ENCODE results near the gene CFAP46.
"Not testable (repeated sequence)": the region's sequence is repeated elsewhere in the genome, so short reads cannot be mapped to it uniquely, and the experiment has no call there.

CFAP46 gene

DNA sequence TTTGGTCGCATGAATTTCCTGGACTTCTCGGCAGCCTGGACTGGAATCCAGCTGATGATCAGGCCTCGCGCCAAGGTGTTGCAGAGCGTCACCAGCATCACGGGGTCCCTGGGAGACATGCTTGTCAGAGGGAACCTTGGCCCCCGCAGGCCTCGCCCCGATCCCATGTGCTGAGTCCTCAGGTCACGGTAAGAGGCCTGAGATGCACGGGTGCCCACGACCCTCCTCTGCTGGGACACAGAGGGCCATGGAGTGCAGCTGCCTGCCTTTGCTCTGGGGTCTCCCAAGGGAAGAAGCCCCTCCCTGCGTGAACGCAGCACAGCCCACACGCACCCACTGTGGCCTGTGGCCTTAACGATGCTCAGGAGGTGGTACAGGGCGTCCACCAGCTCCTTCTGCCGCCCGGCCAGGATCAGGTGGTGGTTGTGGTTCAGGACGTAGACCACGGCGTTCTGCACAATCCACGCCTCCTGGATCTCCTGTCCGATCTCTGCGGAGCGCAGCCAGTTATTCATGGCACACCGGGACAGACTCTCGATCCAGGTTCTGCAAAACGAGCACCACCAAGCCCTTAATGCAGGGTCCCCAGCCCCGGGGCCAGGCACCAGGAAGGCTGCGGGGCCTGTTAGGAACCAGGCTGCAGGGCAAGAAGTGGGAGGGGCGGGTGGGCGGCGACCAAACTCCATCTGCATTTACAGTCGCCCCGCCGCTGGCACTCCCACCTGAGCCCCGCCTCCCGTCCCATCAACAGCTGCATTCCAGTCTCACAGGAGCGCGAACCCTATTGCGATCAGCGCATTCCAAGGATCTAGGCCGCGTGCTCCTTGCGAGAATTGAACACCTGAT is 29.4 kb downstream of the CFAP46 start:
- no peak for DNase-seq (ENCODE audit: low spot score)

DNA sequence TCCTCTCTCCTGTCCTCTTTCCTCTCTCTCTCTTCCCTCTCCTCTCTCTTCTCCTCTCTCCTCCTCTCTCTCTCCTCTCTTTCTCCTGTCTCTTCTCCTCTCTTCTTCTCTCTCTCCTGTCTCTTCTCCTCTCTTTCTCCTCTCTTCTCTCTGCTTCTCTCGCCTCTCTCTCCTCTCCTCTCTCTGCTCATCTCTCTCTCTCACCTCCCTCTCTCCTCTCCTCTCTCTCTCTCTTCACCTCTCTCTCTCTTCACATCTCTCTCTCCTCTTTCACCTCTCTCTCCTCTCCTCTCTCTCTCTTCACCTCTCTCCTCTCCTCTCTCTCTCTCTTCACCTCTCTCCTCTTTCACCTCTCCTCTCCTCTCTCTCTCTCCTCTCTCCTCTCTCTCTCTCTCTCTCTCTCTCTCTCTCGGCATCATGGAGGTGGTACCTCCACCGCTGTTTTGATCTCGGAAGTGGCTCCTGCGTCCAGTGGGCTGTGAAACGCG is 30.1 kb downstream of the CFAP46 start:
- DNase-seq (ENCODE audit: low spot score): no peak

DNA sequence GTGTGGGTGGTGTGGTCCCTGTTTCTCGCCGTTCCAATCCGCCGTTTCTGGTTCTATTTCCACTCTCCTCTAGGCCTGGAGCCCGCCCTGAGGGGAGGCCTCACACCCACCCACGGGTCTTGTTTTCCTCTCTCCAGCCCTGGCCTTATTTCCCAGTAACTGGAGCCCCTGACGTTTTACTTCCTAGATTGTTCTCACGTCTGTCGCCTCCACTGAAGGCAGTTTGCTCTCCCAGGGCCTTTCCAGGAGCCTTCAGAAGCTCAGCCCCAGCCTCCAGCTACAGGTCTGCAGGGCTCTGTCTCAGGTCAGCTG is 30.6 kb downstream of the CFAP46 start:
- no peak for DNase-seq (ENCODE audit: low spot score)

DNA sequence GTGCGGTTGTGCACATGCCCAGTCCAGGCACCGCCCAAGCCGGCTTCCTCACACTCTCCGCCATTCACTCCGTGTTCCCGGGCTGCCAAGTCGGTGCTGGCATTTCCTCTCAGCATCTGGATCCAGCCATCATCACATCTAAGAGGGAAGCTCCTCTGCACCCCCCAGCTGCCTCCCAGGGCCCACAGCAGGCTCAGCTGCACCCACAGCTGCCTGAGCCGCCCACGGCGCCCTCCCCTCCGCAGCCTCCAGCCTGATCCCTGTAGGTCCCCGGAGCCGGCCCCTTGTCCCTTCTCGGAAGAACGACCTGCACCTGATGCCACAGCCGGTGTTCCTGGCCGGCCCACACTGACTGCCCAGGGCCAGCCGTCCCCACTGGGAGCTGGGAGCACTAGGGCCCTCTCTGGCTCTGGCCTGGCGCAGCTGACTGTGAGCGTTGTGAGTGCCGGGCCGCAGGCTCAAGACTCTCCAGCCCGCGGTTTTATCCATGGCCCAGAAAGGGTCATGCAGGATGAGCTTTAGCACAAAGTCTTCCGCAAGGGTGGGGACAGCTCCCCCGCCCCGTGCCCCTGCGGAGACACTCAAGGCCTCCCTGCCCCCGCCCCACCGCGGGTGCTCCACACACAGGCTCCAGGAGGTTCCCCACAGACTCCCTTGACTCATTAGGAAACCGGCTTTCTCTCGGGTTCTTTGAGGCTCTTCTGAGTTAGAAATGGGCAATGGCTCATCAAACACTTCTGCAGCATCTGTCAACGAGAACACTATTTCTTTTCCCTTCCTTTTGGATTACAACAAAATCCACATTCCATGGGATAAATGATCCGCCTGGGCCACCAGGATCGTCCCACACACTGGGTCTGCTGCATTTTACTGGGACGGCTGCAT is 31.2 kb downstream of the CFAP46 start:
- no peak for DNase-seq (ENCODE audit: low spot score)

DNA sequence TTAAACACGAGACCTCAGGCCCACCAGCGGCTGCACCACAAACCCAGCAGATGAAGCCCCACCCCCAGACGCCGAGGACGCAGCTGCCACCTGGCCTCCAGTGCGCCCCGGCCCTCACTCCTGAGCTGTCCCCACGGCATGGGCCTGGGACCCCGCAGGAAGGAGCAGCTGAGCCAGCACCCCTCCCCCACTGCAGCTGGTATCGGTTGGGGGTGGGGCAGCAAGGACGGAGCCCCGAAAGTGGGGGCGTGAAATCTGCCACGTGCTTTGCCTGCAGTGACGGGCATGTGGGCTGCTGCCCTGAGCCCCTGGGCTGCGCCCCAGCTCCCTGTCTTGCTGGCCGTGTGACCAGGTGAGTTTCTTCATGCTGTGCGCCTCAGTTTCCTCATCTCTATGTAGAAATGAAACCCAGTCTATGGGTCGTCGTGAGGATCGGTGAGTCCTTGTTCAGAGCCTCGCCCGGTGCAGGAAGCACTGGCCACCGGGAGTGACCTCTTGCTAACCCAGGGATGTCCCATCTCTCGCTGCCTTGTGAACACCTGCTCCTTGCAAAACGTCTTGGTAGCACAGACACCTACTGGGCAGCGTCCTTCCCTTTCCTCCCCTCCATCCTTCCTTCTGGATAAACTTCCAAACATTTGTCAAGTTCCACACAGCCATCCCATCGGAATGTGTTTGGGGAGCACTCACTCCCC is 32.0 kb downstream of the CFAP46 start:
- no peak for DNase-seq (ENCODE audit: low spot score)

DNA sequence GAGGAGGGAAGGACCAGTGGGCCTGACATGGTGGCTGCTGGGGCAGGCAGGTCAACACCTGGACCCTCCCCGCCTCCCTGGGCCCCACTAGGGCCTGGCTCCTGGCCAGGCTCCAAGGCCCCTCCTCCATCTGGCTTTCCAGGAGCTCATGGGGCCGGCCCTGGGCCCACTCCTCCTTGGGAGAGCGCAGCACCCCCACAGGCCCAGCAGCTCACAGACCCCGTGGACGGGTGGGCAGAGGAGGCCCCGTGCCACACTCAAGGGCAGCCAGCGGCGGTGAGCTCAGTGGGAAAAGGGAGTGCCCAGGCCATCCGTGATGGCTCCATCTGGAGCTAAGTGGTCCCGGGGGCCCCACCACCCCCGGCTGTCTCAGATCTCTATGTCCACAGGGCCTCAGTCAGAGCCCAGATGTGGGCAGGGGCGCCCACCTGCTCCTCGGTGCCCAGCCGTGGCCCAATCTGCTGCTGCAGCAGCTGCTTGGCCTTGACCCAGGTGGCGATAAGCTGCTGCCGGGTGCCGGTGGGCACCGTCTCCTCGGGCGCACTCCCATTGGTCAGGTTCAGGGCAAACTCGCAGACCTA is 32.8 kb downstream of the CFAP46 start:
- no peak for DNase-seq (ENCODE audit: low spot score)

DNA sequence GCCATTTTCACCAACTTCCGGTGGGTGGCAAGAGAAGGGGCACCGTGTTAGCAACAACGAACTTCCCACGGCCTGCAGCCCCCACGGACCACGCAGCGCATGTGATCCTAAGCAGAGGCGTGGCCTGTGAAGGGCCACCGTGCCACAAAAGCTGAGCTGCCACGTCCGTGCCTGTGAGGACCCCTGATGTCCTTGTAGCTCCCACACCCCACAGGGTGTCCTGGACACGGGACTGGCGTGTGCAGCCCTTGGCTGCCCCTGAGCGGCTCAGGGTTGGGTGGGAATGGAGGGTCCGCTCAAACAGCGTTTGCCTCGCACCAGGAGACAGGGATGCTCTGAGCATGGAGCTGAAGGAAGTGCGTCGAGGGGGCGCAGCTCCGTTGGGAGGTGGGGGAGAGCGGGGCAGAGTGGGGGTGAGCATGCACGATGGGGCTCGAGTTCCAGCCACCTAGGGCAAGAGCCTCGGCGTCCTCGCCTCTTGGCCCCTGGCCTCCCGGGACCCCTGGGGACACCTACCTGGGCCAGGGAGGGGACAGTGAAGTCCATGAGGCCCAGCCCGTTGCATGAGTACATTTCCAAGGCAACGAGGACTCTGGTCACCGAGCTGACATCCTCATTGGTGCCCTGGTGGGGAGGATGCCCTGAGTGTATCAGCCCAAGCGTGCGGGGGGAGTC is 33.6 kb downstream of the CFAP46 start:
- no peak for DNase-seq (ENCODE audit: low spot score)

DNA sequence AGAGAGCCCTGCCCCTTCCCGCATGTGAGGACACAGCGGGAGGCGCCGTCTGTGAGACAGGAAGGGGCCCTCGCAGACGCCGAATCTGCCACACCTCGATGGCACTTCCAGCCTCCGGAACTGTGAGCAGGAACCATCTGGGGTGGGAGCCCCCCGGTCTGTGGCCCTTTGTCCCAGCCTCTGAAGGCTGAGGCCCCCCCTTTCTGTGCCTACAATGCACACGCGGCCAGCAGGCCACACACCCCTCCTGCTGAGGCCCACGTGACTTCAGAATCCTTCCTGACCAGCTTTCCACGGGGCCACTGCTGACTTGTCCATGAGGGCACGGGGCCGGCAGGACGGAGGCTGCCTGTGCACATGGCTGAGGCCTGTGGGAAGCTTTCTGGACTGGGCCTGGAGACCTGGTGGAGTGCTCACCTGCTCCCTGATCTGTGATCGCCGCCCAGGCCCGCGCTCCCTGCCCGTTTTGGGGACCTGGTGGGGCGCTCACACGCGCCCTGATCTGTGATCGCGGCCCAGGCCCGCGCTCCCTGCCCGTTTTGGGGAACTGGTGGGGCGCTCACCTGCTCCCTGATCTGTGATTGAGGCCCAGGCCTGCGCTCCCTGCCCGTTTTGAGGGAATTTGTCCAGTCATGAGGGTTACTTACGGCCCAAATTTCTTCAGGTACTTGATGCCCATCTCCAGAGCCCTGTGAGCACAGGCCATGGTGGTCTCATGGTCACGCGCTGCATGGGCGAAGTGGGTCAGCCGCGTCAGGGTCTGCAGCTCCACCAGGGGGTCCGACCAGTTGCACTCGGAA is 34.3 kb downstream of the CFAP46 start:
- no peak for DNase-seq (ENCODE audit: low spot score)

DNA sequence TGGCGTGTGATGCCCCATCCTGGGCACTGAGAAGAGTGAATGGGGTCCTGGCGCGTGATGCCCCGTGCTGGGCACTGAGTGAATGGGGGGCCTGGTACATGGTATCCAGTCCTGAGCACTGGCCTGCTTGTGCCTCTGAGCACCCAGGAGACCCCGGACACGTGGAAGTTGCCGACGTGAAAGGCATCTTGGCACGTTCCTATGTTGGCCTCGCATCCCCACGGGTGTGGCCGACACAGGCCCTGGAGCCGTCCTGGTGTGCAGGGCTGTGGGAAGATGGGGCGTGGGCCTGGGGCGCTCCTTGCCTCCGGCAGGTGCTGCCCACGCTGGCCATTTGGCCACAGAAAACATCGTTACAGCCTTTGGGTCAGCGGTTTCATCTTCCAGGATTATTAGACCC is 35.5 kb downstream of the CFAP46 start:
- no peak for DNase-seq (ENCODE audit: low spot score)

DNA sequence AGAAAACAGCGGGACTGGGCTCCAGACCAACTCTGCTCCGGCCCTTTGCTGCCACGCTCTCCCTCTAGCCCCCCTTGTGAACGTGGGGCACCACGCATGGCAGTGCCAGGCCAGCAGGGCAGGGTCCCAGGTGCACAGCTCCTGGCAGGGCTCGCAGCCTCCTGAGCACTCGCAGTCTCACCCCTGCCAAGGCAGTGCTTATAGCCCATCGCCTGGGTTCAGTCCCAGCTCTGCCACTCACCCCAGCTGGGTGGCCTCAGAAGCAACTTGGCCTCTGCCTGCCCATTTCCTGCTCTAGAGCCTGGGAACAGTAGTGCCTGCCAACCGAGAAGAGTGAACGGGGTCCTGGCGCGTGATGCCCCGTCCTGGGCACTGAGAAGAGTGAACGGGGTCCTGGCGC is 36.3 kb downstream of the CFAP46 start:
- no peak for DNase-seq (ENCODE audit: low spot score)

DNA sequence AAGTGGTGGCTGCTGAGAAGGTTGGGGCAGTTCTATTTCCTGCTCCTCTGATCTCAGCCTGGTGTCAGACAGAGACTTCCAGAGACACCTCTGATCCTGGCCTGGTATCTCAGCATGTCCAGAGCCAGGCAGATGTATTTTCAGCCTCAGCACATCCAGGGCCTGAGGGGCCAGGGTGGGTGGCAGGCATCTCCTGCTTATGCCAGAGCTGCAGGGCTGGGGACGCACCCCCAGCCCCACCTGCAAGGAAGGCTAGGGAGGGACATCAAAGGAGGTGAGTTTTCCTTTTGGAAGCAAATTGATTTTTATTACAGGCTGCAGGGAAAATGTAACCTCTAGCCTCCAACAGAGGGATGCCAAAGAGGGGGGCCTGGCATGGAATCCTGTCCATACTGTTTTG is 36.7 kb downstream of the CFAP46 start:
- DNase-seq (ENCODE audit: low spot score): no peak

DNA sequence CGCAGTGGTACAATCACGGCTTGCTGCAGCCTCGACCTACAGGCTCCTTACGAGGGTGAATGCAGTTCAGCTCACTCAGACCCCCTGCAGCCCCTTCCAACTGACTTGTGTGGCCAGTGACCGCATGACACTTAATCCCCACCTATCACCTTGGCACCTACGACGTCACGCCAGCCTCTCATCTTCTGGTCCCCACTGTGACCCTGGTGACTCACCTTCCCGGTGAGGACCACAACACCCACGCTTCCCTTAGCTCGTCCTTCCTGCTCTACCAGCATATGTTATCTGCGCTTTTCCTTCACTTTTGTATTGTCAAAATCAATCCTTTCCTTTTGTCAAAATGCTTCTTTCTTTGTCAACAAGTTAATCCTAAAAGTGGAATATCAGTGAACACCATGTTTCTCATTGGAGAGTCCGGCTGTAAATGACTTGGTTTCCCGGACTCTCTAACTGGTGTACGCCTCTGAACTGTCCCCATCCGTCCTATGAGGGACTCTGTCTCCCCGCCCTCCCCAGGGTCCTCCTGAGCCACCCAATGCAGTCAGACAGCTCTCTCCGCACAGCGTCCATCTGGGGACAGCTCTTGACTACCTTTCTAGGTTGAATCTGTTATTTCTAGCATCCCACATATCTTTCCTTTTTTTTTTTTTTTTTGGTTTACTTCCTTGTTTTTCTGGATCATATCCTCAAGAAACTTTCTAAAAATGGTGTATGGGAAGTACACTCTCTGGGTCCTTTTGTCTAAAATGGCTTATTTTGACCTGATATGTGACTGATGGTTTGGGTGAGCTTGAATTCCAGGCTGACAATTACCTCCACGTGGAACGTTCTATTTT is 37.3 kb downstream of the CFAP46 start:
- DNase-seq (ENCODE audit: low spot score): no peak

DNA sequence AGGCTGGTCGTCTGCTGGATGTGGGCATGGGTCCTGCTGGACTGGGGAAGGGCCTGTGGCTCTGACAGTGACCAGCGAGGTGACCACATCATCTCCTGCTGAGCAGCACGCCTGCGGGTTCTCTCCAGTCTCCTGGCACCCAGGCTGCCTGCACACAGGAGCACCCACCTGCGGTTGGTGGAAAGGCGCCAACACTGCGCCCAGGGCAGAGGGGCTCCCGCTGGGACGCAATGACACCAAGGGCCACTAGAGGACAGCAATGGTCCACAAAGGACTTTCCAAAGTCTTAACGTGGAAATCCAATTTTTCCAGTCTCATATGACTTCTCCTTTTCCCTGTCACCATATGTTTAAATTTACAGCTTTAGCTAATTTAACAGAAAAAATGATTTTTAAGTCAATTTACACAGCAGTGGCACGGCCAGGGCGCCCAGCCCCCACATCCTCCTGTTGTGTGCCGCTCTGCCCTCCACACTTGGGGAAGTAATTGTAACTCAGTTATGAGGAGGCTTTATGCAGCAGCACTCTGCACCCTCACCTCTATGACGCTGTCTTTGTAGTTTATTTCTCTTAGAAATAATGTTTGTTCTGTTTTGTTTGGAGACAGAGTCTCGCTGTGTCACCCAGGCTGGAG is 38.1 kb downstream of the CFAP46 start:
- DNase-seq (ENCODE audit: low spot score): no peak

DNA sequence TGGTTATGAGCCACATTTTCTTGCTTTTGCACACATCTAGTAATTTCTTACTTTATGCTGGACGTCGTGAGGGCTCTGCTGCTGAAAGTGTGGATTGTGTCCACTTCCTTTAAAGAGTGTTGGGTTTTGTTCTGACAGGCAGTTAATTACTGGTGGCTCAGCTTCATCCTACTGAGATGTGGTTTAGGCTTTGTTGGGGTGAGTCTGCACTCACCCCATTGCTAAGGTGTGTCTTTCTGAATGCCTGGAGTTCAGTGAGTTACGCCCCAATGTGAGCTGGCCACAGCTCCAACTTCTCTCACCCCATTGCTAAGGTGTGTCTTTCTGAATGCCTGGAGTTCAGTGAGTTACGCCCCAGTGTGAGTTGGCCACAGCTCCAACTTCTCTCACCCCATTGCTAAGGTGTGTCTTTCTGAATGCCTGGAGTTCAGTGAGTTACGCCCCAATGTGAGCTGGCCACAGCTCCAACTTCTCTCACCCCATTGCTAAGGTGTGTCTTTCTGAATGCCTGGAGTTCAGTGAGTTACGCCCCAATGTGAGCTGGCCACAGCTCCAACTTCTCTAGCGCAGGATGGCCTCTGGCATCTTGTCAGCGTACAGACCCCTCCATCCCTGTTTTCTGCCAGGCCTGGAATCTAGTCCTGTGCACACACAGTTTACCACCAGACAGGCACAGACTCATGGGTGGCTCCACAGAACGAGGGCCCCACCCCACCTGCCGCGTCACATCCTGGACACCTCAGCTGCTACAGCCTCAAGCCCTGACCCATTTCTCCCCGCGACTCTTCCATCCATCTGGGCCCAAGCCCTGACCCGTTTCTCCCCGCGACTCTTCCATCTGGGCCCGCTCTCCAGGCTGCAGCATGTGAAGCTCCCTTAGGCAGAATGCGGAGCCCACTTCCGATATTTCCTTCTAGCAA is 39.5 kb downstream of the CFAP46 start:
- not testable (repeated sequence) for DNase-seq (ENCODE audit: low spot score)

DNA sequence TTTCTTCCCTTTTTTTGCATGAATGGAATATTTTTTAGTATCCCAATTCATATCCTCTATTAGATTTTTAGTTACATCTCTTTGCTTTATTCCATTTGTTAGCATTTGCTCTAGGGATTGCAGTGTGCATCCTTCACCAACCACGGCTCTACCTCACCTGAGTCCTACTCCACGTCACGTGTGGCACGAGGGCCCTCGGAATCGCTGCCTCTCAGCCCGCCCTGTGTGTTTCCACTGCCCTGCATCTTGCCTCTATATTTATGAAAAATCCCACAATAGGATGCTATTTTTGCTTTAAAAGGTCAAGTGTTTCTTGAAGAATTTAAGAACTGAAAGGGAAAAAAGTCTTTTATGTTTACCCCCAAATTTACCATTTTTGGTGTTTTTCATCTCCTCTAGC is 41.0 kb downstream of the CFAP46 start:
- no peak for DNase-seq (ENCODE audit: low spot score)

DNA sequence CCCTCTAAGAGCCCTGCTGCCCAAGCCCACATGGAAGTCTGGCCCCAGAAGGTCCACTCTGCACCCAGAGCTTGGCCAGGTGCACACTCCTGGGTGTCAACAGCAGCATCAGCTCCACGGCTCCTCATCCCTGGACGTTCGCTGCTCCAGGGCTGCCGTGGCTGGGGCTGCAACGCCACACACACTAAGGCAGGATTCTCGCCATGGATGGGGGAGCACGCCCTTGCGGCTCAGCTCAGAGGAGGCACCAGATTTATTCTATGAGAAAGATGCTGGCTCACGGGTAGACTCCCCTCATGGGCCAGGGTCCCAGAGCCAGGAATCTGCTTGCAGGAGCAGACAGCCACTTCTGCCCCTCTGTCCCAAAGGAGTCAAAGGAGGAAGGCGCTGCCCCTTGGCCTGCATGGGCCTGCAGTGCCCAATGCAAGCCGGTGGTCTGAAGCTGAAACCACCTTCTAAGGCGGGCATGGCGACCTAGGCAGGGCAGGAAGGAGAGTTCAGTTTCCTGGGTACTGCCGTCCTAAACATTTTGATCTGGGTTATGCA is 42.1 kb downstream of the CFAP46 start:
- DNase-seq (ENCODE audit: low spot score): no peak

DNA sequence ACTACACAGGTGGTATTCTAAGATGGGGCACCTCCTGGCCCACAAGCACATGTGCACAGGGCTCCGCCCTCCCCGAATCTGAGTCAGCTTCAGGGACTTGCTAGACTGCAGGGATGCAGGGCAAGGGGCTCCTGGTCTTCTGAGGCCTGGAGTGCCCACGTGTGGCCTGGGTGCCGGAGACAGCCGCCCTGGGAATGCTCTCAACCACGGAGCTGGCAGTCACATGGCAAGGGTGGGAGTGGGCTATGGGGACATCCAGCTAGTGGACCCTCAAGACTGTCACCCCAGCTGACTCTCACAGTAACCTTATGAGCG is 42.7 kb downstream of the CFAP46 start:
- DNase-seq (ENCODE audit: low spot score): no peak

DNA sequence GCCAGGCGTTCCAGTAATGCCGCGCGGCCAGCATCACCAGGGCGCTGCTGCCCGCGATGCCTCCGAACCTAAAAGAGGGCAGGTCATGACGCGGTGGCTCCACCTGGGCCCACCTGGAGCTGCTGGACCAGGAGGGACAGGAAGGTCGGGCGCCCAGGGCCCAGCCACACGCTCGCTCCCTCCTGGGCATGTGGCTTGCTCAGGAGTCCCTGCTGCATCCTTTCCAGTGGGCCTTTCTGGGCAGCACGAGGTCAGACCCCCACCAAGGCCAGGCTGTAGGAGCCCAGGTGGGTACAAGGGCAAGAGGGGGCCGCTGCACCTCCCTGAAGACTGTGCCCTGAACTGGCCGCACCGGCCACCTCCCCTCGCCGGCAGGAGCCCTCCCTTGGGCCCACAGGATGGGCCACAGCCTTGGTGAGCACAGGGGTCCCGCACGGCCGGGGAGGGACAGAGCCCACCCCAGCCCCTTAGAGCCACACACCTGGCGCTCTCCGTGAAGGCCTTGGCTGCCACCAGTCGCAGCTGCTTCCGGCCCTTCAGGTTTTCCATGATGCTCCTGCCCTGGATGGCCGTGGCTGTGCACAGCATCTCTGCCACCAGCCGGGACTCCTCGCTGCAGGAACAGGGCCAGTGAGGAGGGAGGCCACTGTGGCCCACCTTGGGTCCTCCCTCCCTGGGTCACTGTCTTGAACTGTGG is 43.2 kb downstream of the CFAP46 start:
- no peak for DNase-seq (ENCODE audit: low spot score)

Data from hematopoietic multipotent progenitor cell treated with erythropoietin and hydrocortisone succinate and interleukin-3 and kit ligand, for 17 days (in vitro differentiated cells).